Measurements from ENCODE around the gene PLB1.

The PLB1 gene

GRCh38 chr2:28624793-28625701 lies 129.2 kb downstream of the PLB1 start:
- CTCF ChIA-PET: interaction anchor here (0.6 kb wide), 1 partner anchor 13 kb away, joined by 5 read pairs; no protein-coding TSS in a partner anchor
- no peak for TF ChIP-seq CTCF (conservative IDR thresholded peaks at IDR 0.05; ENCODE audit: low read depth)
- DNase-seq (ENCODE audit: low spot score): no peak
- POLR2A ChIA-PET (ENCODE audit: low non-redundant PET): no interaction called here
- peak overlapping the region; percentile 14 for H3K27ac ChIP-seq

DNA sequence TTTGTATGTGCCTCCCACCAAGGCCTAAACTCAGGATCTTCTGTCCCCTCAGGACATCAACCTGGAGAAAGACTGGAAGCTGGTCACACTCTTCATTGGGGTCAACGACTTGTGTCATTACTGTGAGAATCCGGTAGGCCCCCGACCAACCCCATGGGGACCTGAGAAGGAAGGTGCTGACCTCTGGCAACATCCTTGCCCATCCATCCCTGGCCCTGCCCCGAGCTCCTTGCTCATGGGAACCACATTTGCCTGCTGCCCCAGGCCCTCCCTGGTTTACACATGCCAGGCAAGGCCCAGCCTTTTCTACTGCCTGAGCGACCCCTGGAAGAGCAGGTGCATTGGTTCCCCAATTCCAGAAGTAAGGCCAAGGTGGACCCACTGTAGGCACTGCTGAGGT lies 130.5 kb downstream of the PLB1 start:
- no peak overlapping the region for H3K27ac ChIP-seq
- no peak for TF ChIP-seq CTCF (conservative IDR thresholded peaks at IDR 0.05; ENCODE audit: low read depth)
- POLR2A ChIA-PET (ENCODE audit: low non-redundant PET): interaction anchor here (0.5 kb wide), 1 partner anchor 1021 kb away, joined by 3 read pairs; no protein-coding TSS in a partner anchor
- no peak for DNase-seq (ENCODE audit: low spot score)
- CTCF ChIA-PET: no interaction called here

- ChIA-PET POLR2A (ENCODE audit: low non-redundant PET) (interaction anchor here (0.5 kb wide), 1 partner anchor 1022 kb away, joined by 3 read pairs; no protein-coding TSS in a partner anchor), CTCF (no interaction called here)
- no peak for TF ChIP-seq CTCF (conservative IDR thresholded peaks at IDR 0.05; ENCODE audit: low read depth)
- H3K27ac ChIP-seq: no peak overlapping the region; the same call in 1 of the 2 replicates
- no peak for DNase-seq (ENCODE audit: low spot score)
These were observed 131.1 kb downstream of the PLB1 start for GRCh38 chr2:28626891-28627421.

DNA sequence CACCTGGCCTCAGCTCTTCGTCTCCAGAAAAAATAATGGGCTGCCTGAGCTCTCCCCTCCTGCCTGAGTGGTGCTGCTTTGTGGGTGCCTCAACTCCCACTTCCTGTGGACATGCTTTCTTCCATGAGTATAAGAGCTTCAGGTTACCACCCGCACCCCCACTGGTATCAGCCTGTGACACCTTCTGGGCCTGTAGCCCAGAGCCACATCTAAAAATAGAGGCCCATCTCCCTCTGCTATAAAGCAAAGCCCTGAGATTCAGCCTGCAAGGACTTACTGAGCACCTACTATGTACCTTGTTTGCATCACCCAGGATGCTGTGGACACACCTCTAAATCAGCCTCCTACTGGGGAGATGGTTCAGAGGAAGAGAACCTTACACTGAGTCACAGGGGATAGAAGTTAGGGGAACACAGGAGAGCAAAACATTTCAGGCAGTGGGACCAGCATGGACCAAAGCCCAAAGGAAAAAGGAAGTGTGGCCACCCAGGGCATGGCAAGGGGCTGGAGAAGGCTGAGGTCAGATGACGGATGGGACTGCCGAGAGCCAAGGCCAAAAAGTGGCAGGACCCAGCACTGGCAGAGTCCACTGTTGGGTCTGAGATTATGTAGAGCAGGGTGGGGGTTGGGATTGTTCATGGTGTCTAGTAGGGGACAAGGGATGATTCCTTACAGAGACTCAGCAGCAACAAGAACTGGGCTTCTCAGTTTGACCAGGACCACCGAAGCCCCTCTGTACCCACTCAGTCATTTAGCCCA lies 132.0 kb downstream of the PLB1 start:
- DNase-seq (ENCODE audit: low spot score): no peak
- CTCF ChIA-PET: no interaction called here
- POLR2A ChIA-PET (ENCODE audit: low non-redundant PET): no interaction called here
- no peak for TF ChIP-seq CTCF (conservative IDR thresholded peaks at IDR 0.05; ENCODE audit: low read depth)
- H3K27ac ChIP-seq: no peak overlapping the region; the same call in 1 of the 2 replicates

GRCh38 chr2:28628506-28628905 lies 132.6 kb downstream of the PLB1 start:
- no peak overlapping the region for H3K27ac ChIP-seq
- no peak for TF ChIP-seq CTCF (conservative IDR thresholded peaks at IDR 0.05; ENCODE audit: low read depth)
- ChIA-PET CTCF (no interaction called here), POLR2A (ENCODE audit: low non-redundant PET) (no interaction called here)
- DNase-seq (ENCODE audit: low spot score): no peak

DNA sequence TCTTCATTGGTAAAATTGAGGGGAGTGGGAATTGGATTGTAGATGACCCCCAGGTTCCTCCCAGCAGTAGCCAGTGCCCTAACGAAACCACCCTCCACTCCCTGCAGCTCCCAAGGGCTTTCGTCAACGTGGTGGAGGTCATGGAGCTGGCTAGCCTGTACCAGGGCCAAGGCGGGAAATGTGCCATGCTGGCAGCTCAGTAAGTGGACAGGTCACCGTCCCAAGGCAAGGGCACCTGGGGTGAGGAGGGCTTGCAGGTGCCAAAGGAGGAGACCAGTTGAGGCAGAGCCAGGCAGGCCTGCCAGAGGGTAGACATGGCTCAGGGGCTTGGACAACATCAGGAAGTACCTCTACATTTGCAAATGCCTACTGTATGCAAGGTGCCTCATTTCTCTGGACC lies 133.1 kb downstream of the PLB1 start:
- TF ChIP-seq CTCF (conservative IDR thresholded peaks at IDR 0.05; ENCODE audit: low read depth): no peak
- H3K27ac ChIP-seq: no peak overlapping the region
- DNase-seq (ENCODE audit: low spot score): no peak
- CTCF ChIA-PET: no interaction called here
- POLR2A ChIA-PET (ENCODE audit: low non-redundant PET): no interaction called here

All from RWPE1 (cell line).